Stimulated activated CD8-positive, alpha-beta memory T cell treated with anti-CD3 and anti-CD28 coated beads, Interleukin-7, amount 100 ng/mL, for 24 hours (primary cell): ENCODE measurements around the gene COX6B2.

Experiments used
- DNase-seq: peaks from one replicate; pipeline ENCODE4 v3.0.0-alpha.2; 2020; ENCODE audit warnings: low read depth

COX6B2 gene

DNA sequence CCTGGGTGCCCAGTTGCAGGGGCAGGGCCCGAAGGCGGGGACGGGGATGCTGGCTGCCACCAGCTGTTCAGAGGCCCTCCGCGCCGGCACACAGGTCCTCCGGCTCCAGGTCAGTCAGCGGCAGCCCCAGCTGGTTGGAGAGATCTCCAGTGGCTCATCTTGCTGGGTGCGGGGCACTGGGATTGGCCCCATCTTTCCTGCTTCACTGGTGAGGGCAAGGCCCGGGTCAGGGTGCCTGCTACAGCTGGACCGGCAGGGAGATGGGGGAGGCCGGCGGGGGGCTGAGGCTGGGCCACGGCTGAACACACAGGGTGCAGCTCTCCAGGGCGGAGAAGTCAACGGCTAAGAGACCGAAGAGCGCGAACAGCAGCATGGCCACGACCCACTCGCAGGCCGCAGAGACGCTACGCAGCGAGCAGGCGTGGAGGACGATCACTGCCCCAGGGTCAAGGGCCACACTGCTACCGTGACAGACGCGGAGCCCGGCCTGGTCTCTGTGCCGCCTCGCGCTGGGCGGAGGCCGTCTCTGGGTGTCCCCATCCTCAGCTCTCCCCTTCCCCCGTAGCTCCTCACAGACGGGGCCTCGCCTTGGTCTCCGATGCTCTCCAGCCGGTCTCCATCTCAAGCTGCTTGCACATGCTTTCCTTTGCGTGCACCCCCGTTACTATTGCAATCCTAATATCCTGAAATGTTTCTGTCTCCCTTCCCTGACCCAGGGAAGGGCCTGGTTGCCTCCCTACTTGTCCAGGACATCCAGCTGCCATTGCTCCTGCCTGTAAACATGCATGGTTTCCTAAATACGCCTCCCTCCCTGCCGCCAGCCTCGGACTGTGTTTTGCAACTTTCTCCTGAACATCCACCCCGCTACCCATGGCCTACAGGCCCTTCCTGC is 41.7 kb downstream of the COX6B2 start:
- no peak for DNase-seq

- DNase-seq, result no peak
Observed at GRCh38 chr19:55311797-55312196, 42.7 kb downstream of the COX6B2 start.

DNA sequence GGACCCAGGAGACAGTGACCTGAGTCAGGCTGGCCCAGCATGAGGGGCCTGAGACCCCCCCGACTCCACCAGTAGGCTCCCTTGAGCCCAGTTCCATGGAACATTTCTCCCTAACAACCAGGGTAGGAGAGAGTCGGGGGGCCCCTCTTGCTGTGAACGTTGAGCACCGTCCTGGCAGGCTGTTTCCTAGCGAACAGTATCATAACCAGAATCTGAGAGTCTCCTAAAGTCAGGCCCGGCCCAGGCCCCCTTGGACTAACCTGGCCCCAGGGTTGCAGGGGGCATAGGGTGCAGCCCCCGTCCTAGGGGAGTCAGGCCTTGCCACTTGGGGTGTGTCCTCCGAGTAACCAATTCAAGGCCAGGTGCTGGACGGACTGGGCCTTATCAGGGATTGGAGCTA is 43.1 kb downstream of the COX6B2 start:
- no peak for DNase-seq

DNA sequence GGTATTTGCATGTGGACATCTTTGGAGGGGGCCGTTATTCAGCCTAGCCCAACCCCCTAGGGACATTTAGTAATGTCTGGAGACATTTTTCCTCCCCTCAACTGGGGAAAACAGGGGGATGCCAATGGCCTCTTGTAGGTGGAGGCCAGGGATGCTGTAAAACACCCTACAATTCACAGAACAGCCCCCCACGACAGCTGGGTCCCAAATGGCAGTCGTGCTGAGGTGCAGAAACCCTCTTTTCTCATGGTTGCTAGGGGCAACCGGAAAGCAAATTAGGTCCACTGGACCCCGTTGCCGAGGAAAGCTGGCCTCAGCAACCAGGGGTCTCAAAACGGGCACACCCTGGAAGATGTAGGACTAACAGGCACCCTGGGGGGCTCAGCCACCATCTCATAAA is 44.0 kb downstream of the COX6B2 start:
- DNase-seq, result no peak

- no peak for DNase-seq
Observed at GRCh38 chr19:55309448-55309847, 45.1 kb downstream of the COX6B2 start.

DNA sequence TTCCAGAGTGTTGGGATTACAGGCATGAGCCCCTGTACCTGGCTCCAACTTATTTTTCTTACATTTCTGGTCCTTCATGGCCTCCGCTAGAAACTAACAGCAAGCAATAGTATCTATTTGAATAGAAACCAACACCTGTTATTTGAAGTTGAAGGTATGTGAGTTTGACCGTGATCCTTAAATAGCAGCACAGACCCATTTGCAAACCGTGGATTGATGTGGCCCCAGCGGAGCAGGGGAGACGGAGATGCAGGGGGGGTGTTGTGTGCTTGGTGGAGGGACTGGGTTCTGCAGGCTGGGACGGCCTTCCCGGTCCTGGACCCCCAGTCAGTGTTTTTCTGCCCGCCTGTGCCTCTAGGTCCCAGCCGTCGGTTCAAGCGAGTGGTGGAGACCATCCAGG is 46.2 kb downstream of the COX6B2 start:
- no peak for DNase-seq

GRCh38 chr19:55306712-55307111 is 47.8 kb downstream of the COX6B2 start:
- no peak for DNase-seq

DNA sequence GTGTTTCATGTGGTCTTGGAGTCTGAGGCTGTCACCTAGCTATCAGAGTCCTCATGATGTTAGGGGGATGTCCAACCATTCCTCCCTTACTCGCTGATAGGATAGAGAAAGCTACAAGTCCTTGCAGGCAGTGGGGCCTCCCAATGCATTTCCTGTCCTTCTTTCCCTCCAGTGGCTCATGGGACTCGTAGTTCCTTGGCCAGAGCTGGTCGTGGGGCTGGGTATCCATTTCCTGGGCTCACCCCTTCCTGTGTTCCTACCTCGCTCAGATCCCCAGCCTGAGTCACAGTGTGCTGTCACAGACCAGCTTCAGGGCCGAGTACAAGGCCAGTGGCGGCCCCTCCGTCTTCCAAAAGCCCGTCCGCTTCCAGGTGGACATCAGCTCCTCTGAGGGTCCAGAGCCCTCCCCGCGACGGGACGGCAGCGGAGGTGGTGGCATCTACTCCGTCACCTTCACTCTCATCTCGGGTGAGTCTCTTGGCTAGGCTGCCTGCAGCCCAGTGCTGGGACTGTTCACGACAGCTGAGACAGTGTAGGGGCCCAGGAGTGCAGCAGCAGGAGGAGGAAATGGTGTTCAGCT is 48.4 kb downstream of the COX6B2 start:
- no peak for DNase-seq

DNA sequence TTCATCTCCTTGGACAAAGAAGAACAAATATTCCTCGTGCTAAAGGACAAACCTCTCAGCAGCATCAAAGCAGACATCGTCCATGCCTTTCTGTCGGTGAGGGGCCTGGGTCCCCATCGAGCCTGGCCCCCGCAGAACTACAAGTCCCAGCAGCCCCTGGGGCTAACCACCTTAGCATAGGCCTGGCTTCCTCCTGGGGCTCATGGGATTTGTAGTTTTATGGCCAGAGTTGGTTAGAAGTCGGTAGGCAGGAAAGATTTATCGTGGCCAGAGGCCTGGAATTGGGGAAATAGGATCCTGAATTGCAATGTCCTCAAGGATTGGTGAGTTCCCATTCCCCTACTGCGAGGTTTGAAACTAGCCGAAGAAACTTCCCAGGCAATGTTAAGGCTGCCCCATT is 49.0 kb downstream of the COX6B2 start:
- no peak for DNase-seq

DNA sequence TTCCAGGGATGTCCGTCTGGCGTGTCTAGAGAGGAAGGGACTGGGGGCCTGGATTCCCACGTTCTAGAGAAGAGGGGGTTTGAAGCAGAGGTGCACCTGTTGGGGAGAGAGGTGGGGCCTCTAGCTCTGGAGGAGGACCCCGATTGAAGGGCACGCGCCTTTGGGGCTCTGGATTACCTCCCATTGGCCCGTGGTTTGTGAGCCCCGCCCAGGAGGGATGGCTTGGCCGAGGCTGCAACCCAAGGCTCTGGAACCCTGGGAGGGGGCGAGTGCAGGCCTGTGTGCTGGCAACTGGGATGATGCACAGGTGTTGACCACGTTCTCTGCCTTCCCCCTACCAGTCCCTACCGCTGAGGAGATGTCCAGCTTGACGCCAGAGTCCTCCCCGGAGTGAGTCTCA is 49.5 kb downstream of the COX6B2 start:
- no peak for DNase-seq

- DNase-seq, result no peak
Observed at GRCh38 chr19:55304279-55304978, 50.1 kb downstream of the COX6B2 start.

GRCh38 chr19:55303477-55303876 is 51.0 kb downstream of the COX6B2 start:
- DNase-seq, result no peak

DNA sequence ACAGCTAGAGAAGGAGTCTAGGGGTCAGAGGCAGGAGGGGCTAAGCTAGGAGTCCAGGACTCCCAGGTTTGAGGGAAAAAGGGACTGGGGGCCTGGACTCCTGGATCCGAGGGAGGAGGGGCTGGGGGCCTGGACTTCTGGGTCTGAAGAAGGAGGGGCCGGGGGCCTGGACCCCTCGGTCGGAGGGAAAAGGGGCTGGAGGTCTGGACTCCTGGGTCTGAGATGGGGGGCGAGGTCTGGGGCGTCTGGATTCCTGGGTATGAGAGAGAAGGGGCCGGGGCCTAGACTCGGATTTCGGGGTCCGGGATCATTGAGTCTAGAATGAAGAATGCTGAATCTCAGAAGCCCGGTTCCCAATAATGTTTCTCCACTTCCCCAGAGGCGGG is 52.2 kb downstream of the COX6B2 start:
- no peak for DNase-seq

DNA sequence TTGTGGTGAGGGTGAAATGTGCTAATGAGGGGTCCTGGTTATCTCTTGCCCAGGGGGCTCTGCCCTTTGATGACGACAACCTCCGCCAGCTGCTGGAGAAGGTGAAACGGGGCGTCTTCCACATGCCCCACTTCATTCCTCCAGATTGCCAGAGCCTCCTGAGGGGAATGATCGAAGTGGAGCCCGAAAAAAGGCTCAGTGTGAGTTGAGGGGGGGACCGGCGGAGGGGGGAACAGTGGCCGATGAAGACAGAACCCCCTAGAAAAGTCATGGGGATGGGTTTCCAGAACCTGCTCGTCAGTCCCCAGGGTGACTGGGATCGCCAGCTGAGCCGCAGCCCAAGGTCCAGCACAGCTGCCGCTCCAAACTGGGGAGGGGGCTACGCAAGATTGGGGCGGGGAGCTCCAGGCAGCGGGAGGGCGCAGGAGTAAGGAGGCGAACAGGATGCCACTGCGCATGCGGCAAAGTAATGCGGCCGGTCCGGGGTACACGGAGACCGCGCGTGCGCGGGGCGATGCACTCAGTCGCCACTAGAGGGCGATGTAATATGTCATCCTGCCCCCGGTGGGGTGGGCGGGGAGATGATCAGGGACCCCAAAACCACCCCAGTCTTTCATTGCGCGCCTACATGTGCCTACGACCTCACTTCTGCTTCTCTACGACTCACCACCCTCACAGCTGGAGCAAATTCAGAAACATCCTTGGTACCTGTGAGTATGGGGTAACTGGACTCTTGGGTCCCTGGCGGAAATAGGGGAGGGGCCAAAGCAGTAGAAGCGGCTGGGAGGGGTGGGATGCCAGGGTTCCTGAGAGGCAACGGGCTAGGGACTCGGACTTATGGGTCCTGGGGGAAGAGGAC is 52.8 kb downstream of the COX6B2 start:
- peak; percentile 98 for DNase-seq

GRCh38 chr19:55300886-55301458 is 53.5 kb downstream of the COX6B2 start:
- DNase-seq, result no peak

GRCh38 chr19:55299991-55300390 is 54.5 kb downstream of the COX6B2 start:
- no peak for DNase-seq
